GM19351 (cell line): ENCODE results near the gene PTGES2.

ENCODE experiments used
- ATAC-seq: cut with Tn5 transposase; IDR thresholded peaks from one replicate; pipeline ENCODE4 v1.9.1; 2021; ENCODE audit warnings: mild to moderate bottlenecking, moderate library complexity; ENCODE audit not compliant: unreplicated experiment

Gene PTGES2

DNA sequence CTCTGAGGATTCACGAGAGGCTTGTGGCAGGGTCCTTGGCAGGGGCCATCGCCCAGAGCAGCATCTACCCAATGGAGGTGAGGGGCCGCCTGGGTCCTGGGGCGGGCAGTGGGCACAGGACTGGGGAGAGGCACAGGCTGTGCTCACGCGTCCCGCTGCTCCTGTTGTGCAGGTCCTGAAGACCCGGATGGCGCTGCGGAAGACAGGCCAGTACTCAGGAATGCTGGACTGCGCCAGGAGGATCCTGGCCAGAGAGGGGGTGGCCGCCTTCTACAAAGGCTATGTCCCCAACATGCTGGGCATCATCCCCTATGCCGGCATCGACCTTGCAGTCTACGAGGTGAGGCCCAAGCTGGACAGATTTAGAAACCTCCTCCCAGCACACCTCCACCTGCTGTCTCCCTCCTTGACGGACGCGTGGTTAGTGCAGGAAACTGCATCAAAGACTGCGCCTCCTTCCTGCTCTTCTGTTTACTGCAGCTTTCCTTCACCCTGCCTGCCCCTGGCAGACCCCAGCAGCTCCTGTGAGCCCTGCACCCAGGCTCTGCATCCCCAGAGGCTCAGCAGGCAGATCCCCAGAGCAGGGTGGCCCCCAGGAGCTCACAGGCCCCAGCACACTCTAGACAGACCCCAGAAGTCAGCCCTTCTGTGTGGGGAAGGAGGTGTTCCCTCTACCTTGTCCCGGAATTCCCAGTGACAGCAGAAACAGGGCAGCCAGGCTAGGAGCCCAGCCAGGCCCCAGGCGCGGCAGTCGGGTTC, 21.2 kb downstream of the PTGES2 start:
- ATAC-seq = no peak

GRCh38 chr9:128105538-128106175, 21.9 kb downstream of the PTGES2 start:
- ATAC-seq = no peak

- ATAC-seq = no peak
These were observed 23.3 kb downstream of the PTGES2 start for GRCh38 chr9:128104171-128104618.

DNA sequence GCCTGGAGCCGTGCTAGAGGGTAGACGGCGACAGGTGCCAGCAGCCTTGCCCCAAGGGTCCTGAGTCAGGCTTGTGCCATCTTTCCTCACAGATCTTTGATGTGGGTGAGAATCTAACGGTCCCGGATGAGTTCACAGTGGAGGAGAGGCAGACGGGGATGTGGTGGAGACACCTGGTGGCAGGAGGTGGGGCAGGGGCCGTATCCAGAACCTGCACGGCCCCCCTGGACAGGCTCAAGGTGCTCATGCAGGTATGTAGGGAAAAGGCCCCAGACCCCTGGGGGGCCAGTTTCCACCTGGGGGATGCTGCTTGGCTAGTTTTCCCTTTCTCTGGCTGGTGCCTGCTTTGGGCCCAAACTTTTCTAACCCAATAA, 24.0 kb downstream of the PTGES2 start:
- ATAC-seq = no peak

DNA sequence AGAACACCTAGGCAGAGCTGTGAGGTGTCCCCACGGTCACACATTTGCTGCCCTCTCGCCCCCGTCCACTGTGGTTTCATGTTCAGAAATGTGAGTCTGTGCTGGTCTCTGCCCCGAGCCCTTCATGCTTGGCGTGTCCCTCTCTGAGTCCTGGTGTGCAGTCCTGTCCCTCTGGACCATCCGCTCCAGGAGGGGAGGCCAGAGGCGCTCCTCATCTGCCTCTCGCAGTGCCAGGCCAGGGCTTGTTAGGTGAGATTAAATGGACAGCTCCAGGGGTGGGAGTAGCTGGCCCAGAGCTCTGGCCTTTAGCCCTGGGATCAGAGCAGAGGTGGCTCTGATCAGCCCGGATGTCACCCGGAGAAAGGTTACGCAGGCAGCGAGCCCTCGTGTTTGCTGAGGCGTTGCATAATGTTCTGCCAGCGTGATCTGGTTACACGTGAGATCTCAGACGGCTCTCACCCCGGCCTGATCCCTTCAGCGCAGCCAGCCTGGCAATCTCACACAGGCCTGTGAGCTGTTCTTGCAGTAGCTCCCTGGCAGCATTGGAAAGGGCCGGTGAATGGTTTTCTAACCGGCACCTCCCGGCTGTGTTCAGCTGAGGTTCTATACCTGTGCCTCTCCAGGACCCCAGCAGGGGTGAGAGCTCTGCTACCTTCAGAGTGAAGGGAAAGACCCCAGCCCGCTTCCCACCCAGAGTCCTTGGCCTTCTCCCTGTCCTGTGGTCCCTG, 24.5 kb downstream of the PTGES2 start:
- no peak for ATAC-seq

GRCh38 chr9:128102196-128102595, 25.3 kb downstream of the PTGES2 start:
- ATAC-seq = no peak

DNA sequence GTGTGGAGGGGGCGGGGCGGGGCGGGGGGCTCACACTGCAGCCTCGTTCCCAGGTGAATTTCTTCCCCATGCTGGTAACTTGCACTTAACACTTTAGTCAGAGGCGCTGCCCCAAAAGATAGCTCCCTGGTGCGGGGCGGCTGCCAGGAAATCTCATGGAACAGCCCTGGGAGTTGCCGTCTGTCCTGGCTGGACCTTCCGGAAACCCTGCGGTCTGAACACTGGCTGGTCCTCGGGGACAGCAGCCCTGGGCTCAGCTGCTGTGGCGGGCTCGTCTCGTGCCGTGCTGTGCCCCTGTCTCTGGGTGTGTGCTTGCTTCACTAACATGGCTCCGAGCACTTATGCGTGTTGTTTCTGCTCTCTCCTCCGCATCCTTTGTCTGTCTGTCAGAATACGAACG, 25.8 kb downstream of the PTGES2 start:
- ATAC-seq = no peak

GRCh38 chr9:128101231-128101661, 26.3 kb downstream of the PTGES2 start:
- ATAC-seq = no peak

- ATAC-seq = no peak
These were observed 26.9 kb downstream of the PTGES2 start for GRCh38 chr9:128100581-128100980.

GRCh38 chr9:128099932-128100491, 27.5 kb downstream of the PTGES2 start:
- no peak for ATAC-seq

GRCh38 chr9:128099231-128099931, 28.1 kb downstream of the PTGES2 start:
- ATAC-seq = no peak

DNA sequence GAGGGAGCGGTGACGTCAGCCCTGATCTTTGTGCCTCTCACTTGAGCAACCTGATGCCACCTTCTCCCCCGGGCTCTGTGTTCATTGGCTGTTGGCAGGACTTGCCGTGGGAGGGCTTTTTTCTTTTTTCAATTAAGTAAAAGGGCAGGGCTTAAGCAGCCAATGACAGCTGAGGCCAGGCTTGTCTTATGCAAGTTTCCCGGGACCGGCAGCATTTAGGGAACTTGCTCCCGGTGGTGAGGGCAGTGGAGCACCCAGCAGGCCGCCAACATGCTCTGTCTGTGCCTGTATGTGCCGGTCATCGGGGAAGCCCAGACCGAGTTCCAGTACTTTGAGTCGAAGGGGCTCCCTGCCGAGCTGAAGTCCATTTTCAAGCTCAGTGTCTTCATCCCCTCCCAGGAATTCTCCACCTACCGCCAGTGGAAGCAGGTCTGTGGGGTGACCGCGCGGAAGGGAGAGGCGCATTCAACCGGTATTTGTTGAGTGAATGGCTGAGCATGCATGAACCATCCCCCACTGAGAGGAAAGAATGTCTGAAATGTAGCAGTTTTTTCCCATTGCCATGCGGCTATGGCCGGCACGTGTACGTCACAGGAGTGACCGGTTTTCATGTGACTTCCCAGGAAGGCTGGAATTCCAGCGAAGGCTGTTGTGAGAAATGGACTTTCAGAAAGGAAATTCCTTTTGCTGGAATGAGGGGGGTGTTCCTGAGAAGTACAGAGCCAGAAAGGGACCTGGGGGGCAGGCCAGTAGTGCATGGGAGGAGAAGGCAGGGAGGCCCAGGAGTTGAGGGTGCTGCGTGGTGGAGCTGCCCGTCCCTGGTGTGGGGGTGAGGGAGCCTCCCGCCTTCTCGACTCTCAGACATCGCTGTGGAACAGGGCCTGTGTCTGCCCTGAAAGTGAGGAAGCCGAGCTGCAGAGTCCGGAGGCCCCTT, 29.0 kb downstream of the PTGES2 start:
- no peak for ATAC-seq

DNA sequence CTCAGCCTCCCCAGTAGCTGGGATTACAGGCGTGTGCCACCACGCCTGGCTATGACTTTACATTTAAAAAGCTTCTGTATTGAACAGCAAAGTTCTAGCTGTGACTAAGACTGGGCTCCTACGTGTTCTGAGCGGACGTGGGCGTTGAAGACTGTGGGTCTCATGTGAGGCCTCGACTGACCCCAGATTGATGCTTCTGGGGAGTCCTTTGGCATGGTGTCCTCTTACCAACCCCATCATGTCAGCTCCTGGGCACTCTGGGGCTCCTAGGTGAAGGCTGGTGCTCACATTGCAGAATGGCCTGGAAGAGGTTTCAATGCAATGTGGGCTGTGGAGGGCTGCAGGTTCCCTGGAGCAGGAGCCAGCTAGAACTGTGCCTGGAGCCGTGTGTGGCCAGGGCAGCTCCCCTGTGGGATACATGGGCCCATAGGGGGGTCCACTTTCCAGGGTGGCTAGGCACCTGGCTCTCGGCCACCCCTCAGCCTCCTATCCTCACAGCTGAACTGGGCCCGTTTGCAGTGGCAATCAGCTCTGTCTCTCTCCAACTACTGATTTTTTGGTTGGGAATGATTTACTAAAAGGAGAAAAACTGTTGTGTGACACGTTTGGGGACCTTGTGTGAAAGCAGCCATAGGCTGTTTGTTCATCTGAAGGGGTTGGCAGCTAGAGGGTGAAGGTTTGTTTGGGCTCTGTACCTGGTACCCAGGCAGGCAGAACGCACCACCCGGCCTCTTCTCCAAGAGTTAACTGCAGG, 29.8 kb downstream of the PTGES2 start:
- ATAC-seq = no peak

- no peak for ATAC-seq
These were observed 30.7 kb downstream of the PTGES2 start for GRCh38 chr9:128096616-128097536.

GRCh38 chr9:128094950-128095544, 32.5 kb downstream of the PTGES2 start:
- no peak for ATAC-seq

DNA sequence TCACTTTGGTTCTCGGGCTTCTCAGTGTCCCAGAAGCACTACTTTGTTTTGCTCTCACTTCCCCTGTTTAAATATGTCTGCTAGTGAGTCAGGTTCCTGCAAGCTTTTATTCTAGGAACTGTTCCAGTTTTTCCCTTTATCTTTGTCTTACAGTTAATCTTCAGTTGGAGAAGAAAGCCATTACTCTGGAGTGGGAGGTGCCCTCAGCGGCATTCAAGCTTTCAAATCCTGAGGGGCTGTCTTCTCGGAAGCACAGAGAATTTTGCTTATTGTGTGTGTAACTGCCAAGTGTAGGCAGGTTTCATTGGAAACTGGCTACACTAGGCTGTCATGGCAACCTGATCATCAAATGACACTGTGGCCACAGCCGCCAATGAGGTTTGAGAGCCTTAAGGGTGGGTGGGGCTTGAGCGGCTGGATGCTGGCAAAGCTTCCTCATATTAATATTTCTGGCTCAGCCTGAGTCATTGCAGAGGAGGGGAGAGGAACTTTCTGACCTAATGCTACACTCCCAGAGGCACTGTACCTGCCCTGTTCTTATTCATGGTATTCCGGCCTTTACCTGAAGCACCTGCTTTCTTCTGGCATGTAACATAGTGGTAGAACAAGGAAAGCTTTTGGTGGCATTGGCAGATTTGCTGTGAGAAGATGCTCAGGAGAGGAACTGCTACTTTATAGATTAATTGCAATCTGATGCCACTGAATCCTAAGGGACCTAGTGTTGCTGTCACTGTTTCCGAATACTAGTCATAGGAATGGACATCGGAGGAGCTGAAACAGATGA, 33.2 kb downstream of the PTGES2 start:
- ATAC-seq = peak; percentile 95

GRCh38 chr9:128093011-128093410, 34.5 kb downstream of the PTGES2 start:
- no peak for ATAC-seq
